ENCODE measurements around the gene PDIA2. TPM values are rescaled to one million over a fixed set of nuclear protein-coding genes. Genes with fewer than 3 reads are reported as not detected.
A peak's percentile ranks its signal among the peaks of the same experiment; 100 is the strongest.

PDIA2 gene
- total RNA-seq, 1 donor from 2014 or later: 1.6 TPM

- TF ChIP-seq, protein P1, sequence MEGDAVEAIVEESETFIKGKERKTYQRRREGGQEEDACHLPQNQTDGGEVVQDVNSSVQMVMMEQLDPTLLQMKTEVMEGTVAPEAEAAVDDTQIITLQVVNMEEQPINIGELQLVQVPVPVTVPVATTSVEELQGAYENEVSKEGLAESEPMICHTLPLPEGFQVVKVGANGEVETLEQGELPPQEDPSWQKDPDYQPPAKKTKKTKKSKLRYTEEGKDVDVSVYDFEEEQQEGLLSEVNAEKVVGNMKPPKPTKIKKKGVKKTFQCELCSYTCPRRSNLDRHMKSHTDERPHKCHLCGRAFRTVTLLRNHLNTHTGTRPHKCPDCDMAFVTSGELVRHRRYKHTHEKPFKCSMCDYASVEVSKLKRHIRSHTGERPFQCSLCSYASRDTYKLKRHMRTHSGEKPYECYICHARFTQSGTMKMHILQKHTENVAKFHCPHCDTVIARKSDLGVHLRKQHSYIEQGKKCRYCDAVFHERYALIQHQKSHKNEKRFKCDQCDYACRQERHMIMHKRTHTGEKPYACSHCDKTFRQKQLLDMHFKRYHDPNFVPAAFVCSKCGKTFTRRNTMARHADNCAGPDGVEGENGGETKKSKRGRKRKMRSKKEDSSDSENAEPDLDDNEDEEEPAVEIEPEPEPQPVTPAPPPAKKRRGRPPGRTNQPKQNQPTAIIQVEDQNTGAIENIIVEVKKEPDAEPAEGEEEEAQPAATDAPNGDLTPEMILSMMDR (IDR thresholded peaks at IDR 0.05): no peak
- Mint-ChIP-seq H3K27ac (ENCODE audit: unreplicated experiment) (no peak overlapping the region), H3K36me3 (ENCODE audit: low read depth) (no peaks in the 10 kb centered on the region), H3K9me3 (ENCODE audit: low read depth) (no peaks in the 10 kb centered on the region), H3K27me3 (ENCODE audit: low read depth) (no peaks in the 10 kb centered on the region), H3K4me1 (ENCODE audit: low read depth) (peaks cover 4% of the 10 kb centered on the region), H3K4me3 (ENCODE audit: unreplicated experiment) (no peak overlapping the region)
- no peak for DNase-seq (ENCODE audit: low spot score)
Observed at GRCh38 chr16:243348-243747, 39.6 kb upstream of the PDIA2 start.

- Mint-ChIP-seq H3K27me3 (ENCODE audit: low read depth) (no peaks in the 10 kb centered on the region), H3K4me3 (ENCODE audit: unreplicated experiment) (no peak overlapping the region), H3K27ac (ENCODE audit: unreplicated experiment) (no peak overlapping the region), H3K4me1 (ENCODE audit: low read depth) (no peaks in the 10 kb centered on the region), H3K9me3 (ENCODE audit: low read depth) (no peaks in the 10 kb centered on the region), H3K36me3 (ENCODE audit: low read depth) (no peaks in the 10 kb centered on the region)
- TF ChIP-seq, protein P1 (IDR thresholded peaks at IDR 0.05): no peak
- DNase-seq (ENCODE audit: low spot score): peak; percentile 27
Observed at GRCh38 chr16:245105-245504, 37.9 kb upstream of the PDIA2 start.

DNA sequence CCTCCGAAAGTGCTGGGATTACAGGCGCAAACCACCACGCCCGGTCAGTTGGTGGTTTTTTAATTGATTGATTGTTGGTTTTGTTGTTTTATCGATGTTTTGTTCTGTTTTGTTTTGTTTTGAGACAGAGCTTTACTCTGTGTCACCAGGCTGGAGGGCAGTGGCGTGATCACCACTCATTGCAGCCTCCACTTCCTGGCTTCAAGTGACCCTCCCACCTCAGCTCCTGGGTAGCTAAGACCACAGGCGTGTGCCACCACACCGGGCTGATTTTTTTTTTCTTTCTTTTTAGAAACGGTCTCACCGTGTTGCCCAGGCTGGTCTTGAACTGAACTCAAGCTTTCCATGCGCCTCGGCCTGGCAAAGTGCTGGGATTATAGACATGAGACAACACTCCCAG, 35.9 kb upstream of the PDIA2 start:
- no peak for DNase-seq (ENCODE audit: low spot score)
- Mint-ChIP-seq H3K27me3 (ENCODE audit: low read depth) (no peaks in the 10 kb centered on the region), H3K4me1 (ENCODE audit: low read depth) (no peaks in the 10 kb centered on the region), H3K36me3 (ENCODE audit: low read depth) (peaks cover 7% of the 10 kb centered on the region), H3K27ac (ENCODE audit: unreplicated experiment) (no peak overlapping the region), H3K9me3 (ENCODE audit: low read depth) (no peaks in the 10 kb centered on the region), H3K4me3 (ENCODE audit: unreplicated experiment) (no peak overlapping the region)
- TF ChIP-seq, protein P1 (IDR thresholded peaks at IDR 0.05): no peak

DNA sequence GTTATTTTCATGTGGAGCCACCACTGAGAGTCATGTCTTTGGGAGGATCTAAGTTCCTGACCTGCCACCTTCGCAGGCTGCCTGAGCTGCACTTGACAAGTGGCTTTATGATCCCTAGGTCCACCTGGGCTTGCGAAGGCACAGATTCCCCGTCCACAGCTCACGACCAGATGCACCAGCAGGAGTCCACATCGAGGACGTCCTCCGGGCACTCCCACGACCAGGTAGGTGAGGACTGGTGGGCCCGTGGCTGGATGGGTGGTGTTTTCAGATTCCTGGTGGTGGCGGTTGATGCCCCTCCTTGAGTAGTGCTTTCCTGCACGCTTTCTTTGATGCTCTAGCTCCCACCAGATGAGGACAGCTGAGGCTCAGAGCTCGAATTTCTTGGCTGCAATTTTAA, 33.5 kb upstream of the PDIA2 start:
- H3K9me3 Mint-ChIP-seq (ENCODE audit: low read depth): no peaks in the 10 kb centered on the region
- H3K27ac Mint-ChIP-seq (ENCODE audit: unreplicated experiment): no peak overlapping the region
- H3K36me3 Mint-ChIP-seq (ENCODE audit: low read depth): peaks cover 9% of the 10 kb centered on the region
- no peaks in the 10 kb centered on the region for H3K27me3 Mint-ChIP-seq (ENCODE audit: low read depth)
- no peak overlapping the region for H3K4me3 Mint-ChIP-seq (ENCODE audit: unreplicated experiment)
- TF ChIP-seq, protein P1 (IDR thresholded peaks at IDR 0.05): no peak
- H3K4me1 Mint-ChIP-seq (ENCODE audit: low read depth): no peaks in the 10 kb centered on the region
- no peak for DNase-seq (ENCODE audit: low spot score)

- no peak for DNase-seq (ENCODE audit: low spot score)
- Mint-ChIP-seq H3K9me3 (ENCODE audit: low read depth) (no peaks in the 10 kb centered on the region), H3K4me1 (ENCODE audit: low read depth) (no peaks in the 10 kb centered on the region), H3K4me3 (ENCODE audit: unreplicated experiment) (no peak overlapping the region), H3K27me3 (ENCODE audit: low read depth) (no peaks in the 10 kb centered on the region), H3K36me3 (ENCODE audit: low read depth) (peaks cover 20% of the 10 kb centered on the region), H3K27ac (ENCODE audit: unreplicated experiment) (no peak overlapping the region)
- TF ChIP-seq, protein P1 (IDR thresholded peaks at IDR 0.05): no peak
Observed at GRCh38 chr16:252366-253337, 30.3 kb upstream of the PDIA2 start.
